ACC112 (cell line): ENCODE results near the gene PARP15.
"Not testable (repeated sequence)": the region's sequence is repeated elsewhere in the genome, so short reads cannot be mapped to it uniquely, and the experiment has no call there.

ENCODE experiments used
- H2AFZ ChIP-seq: fragments of 200-600 bp; sonication (generic); one replicate; pipeline ENCODE4 v1.6.0; 2017; ENCODE audit warnings: antibody characterized with exemption, low read length; ENCODE audit not compliant: unreplicated experiment
- H3K27ac ChIP-seq: fragments of 200-600 bp; sonication (generic); 2 replicates; pipeline ENCODE4 v1.5.1; 2014; ENCODE audit warnings: low read depth, mild to moderate bottlenecking, antibody characterized with exemption, low read length, moderate library complexity
- H3K27me3 ChIP-seq: fragments of 200-600 bp; sonication (generic); 2 replicates; pipeline ENCODE4 v1.6.1; 2014; ENCODE audit warnings: mild to moderate bottlenecking, antibody characterized with exemption, low read length, moderate library complexity, mixed read lengths; ENCODE audit not compliant: insufficient read depth
- H3K36me3 ChIP-seq: fragments of 200-600 bp; sonication (generic); 2 replicates; pipeline ENCODE4 v1.6.1; 2016; ENCODE audit warnings: mild to moderate bottlenecking, antibody characterized with exemption, low read length, moderate library complexity, mixed read lengths; ENCODE audit not compliant: insufficient read depth
- H3K4me1 ChIP-seq: fragments of 200-600 bp; sonication (generic); one replicate; pipeline ENCODE4 v1.6.1; 2016; ENCODE audit warnings: low read length, mixed read lengths; ENCODE audit not compliant: insufficient read depth, unreplicated experiment, control insufficient read depth
- H3K4me3 ChIP-seq: fragments of 200-600 bp; sonication (generic); 2 replicates; pipeline ENCODE4 v1.5.1; 2014; ENCODE audit warnings: mild to moderate bottlenecking, low read depth, low read length
- H3K79me2 ChIP-seq: fragments of 200-600 bp; sonication (generic); one replicate; pipeline ENCODE4 v1.6.0; 2016; ENCODE audit warnings: low read length; ENCODE audit not compliant: control insufficient read depth, unreplicated experiment, insufficient read depth

The PARP15 gene

GRCh38 chr3:122681284-122681973 lies 104.0 kb downstream of the PARP15 start:
- Histone ChIP-seq H3K79me2 (peaks cover 46% of the 10 kb centered on the region), H3K27me3 (no peaks in the 10 kb centered on the region), H2AFZ (peak overlapping the region; percentile 56), H3K36me3 (peaks cover 15% of the 10 kb centered on the region), H3K27ac (peak overlapping the region; percentile 80), H3K4me3 (peak overlapping the region; percentile 97), H3K4me1 (peaks cover 45% of the 10 kb centered on the region)

GRCh38 chr3:122681974-122682409 lies 104.5 kb downstream of the PARP15 start:
- no peaks in the 10 kb centered on the region for H3K27me3 ChIP-seq
- H3K4me1 ChIP-seq = peaks cover 39% of the 10 kb centered on the region
- H2AFZ ChIP-seq = no peak overlapping the region
- H3K36me3 ChIP-seq = peaks cover 20% of the 10 kb centered on the region
- H3K79me2 ChIP-seq = peaks cover 46% of the 10 kb centered on the region
- peak overlapping the region; percentile 80; the same call in 1 of the 2 replicates for H3K27ac ChIP-seq
- peak overlapping the region; percentile 97 for H3K4me3 ChIP-seq

- peaks cover 46% of the 10 kb centered on the region for H3K79me2 ChIP-seq
- not testable (repeated sequence) for H3K27me3 ChIP-seq, H3K27ac ChIP-seq, H2AFZ ChIP-seq
- peaks cover 26% of the 10 kb centered on the region for H3K36me3 ChIP-seq
- peak overlapping the region; percentile 97 for H3K4me3 ChIP-seq
- H3K4me1 ChIP-seq = peaks cover 37% of the 10 kb centered on the region
Measured at GRCh38 chr3:122682778-122683411, 105.4 kb downstream of the PARP15 start.

- no peak overlapping the region for H3K4me3 ChIP-seq
- H3K79me2 ChIP-seq = peaks cover 33% of the 10 kb centered on the region
- no peak overlapping the region for H3K27ac ChIP-seq
Measured at GRCh38 chr3:122687298-122687697, 109.8 kb downstream of the PARP15 start.

More at GRCh38 chr3:122687298-122687697, 109.8 kb downstream of the PARP15 start:
- Histone ChIP-seq H3K27me3 (no peaks in the 10 kb centered on the region), H3K36me3 (peaks cover 49% of the 10 kb centered on the region), H3K4me1 (peaks cover 34% of the 10 kb centered on the region), H2AFZ (no peak overlapping the region)
